Endothelial cell of umbilical vein (primary cell): ENCODE data around the gene PGAM4. TPM values are rescaled to one million over a fixed set of nuclear protein-coding genes. Genes with fewer than 3 reads are reported as not detected.

ENCODE experiments used
- BruUV-seq: library from RNA; stranded (reverse); fragments of 400-500 nt; replicated peaks from 2 replicates; lab custom pipeline; 2021; lab: Mats Ljungman, UMichigan
- CTCF ChIA-PET: fragments of 300-600, 350-600 bp; sonication (Branson Sonifier 250); formaldehyde crosslinking; loops from one replicate; lab custom pipeline; 2021; ENCODE audit warnings: antibody characterized with exemption, inconsistent platforms; lab: Charles Lee
- POLR2A ChIA-PET: fragments of 300-600, 350-600 bp; sonication (Branson Sonifier 250); formaldehyde crosslinking; loops from one replicate; lab custom pipeline; 2021; ENCODE audit warnings: antibody characterized with exemption, inconsistent platforms; lab: Charles Lee
- DNase-seq: peaks from one replicate; pipeline ENCODE4 v3.0.0-alpha.2; 2011; ENCODE audit warnings: low read depth, low spot score
- FAIRE-seq: peaks from 2 replicates; lab custom pipeline; 2011; peaks lifted over from hg19 to GRCh38; lab: Jason Lieb, UNC
- H2AFZ ChIP-seq: 2 replicates; pipeline ENCODE4 v1.6.0; 2012; ENCODE audit warnings: low read depth, low read length, control low read depth, inconsistent platforms
- H3K27ac ChIP-seq: 2 replicates; pipeline ENCODE4 v1.5.1; 2011; ENCODE audit warnings: low read depth, mild to moderate bottlenecking, control low read depth, low read length, moderate library complexity; ENCODE audit not compliant: insufficient read depth
- H3K27me3 ChIP-seq, 2 experiments: 2 replicates each; pipeline versions ENCODE4 v1.6.0 to v1.6.1; 2011; ENCODE audit warnings: low read length in 2 of 2, mixed read lengths in 1 of 2; ENCODE audit not compliant: control insufficient read depth in 2 of 2, insufficient read depth in 2 of 2
- H3K36me3 ChIP-seq, 2 experiments: 2 replicates in 1 of 2; 3 replicates in 1 of 2; pipeline ENCODE4 v1.5.1; 2011; ENCODE audit warnings: low read length in 2 of 2, mild to moderate bottlenecking in 1 of 2, moderate library complexity in 1 of 2; ENCODE audit not compliant: control insufficient read depth in 2 of 2, insufficient read depth in 2 of 2; ENCODE audit errors: extremely low read depth in 1 of 2
- H3K4me1 ChIP-seq: 3 replicates; pipeline ENCODE4 v1.5.1; 2011; ENCODE audit warnings: mild to moderate bottlenecking, low read length; ENCODE audit not compliant: control insufficient read depth, insufficient read depth; ENCODE audit errors: extremely low read depth
- H3K4me2 ChIP-seq: 2 replicates; pipeline ENCODE4 v1.6.1; 2011; ENCODE audit warnings: low read length, control low read depth, mixed read lengths; ENCODE audit not compliant: insufficient read depth
- H3K4me3 ChIP-seq, 3 experiments: fragments of 200-600 bp in 1 of 3; sonication (generic), shearing (Covaris generic) in 1 of 3; replicated peaks in 1 of 3; 2 replicates each; pipeline ENCODE4 v1.5.1; 2011 to 2016; ENCODE audit warnings: control low read depth in 3 of 3, low read length in 3 of 3, mild to moderate bottlenecking in 2 of 3, inconsistent platforms in 1 of 3, low read depth in 1 of 3, moderate library complexity in 1 of 3; ENCODE audit not compliant: insufficient read depth in 1 of 3
- H3K79me2 ChIP-seq: 2 replicates; pipeline ENCODE4 v1.6.0; 2012; ENCODE audit warnings: low read length, inconsistent platforms; ENCODE audit not compliant: control insufficient read depth, insufficient read depth
- H3K9ac ChIP-seq: replicated peaks from 2 replicates; pipeline ENCODE3; 2011; ENCODE audit warnings: low read length, control low read depth; ENCODE audit not compliant: insufficient read depth; ENCODE audit errors: extremely low read depth
- H3K9me1 ChIP-seq: replicated peaks from 3 replicates; pipeline ENCODE4 v1.6.0; 2011; ENCODE audit warnings: mild to moderate bottlenecking, low read length; ENCODE audit not compliant: control insufficient read depth, insufficient read depth; ENCODE audit errors: extremely low read depth
- H3K9me3 ChIP-seq: replicated peaks from 2 replicates; pipeline ENCODE4 v1.5.1; 2012; ENCODE audit warnings: low read length, inconsistent platforms; ENCODE audit not compliant: control insufficient read depth, insufficient read depth
- H4K20me1 ChIP-seq: replicated peaks from 2 replicates; pipeline ENCODE3; 2011; ENCODE audit warnings: mild to moderate bottlenecking, low read length; ENCODE audit not compliant: control insufficient read depth, insufficient read depth; ENCODE audit errors: extremely low read depth
- EZH2 ChIP-seq: IDR thresholded peaks from 2 replicates; pipeline ENCODE4 v1.6.1; 2012; ENCODE audit warnings: borderline replicate concordance, low read depth, mild to moderate bottlenecking, moderate library complexity, low read length, inconsistent platforms; ENCODE audit not compliant: severe bottlenecking
- FOS ChIP-seq: IDR thresholded peaks from 2 replicates; pipeline ENCODE4 v1.6.1; 2011; ENCODE audit warnings: mild to moderate bottlenecking, low read length, moderate library complexity, borderline replicate concordance; ENCODE audit not compliant: insufficient read depth
- JUN ChIP-seq: IDR thresholded peaks from 2 replicates; pipeline ENCODE4 v1.6.1; 2011; ENCODE audit warnings: borderline replicate concordance, low read depth; ENCODE audit not compliant: insufficient read length, insufficient read depth
- MYC ChIP-seq: IDR thresholded peaks from one replicate; pipeline ENCODE4 v1.6.1; 2011; ENCODE audit warnings: mild to moderate bottlenecking, low read depth, low read length
- POLR2A ChIP-seq: IDR thresholded peaks from 2 replicates; pipeline ENCODE4 v1.6.1; 2012; ENCODE audit warnings: low read depth, mild to moderate bottlenecking, control low read depth, low read length
- POLR2AphosphoS5 ChIP-seq: IDR thresholded peaks from 2 replicates; pipeline ENCODE4 v1.6.1; 2012; ENCODE audit warnings: low read depth, mild to moderate bottlenecking, control low read depth, low read length, moderate library complexity; ENCODE audit not compliant: insufficient read depth
- dilution Hi-C: fragments of 300-500 bp; cut with MboI; formaldehyde crosslinking; loops from one replicate; pipeline ENCODE4 v1.15.0; 2019; ENCODE audit warnings: low sequenced_read_pairs; ENCODE audit not compliant: extremely low pct_ligation_motif_present
- intact Hi-C: fragments of 100-400 bp; cut with micrococcal nuclease; formaldehyde crosslinking; loops from one replicate; pipeline ENCODE4 v1.10.0; 2022
- polyA plus RNA-seq, 4 experiments: library from polyadenylated mRNA; depleted of rRNA in 3 of 4; stranded (reverse) in 3 of 4; unstranded in 1 of 4; fragments of >200 nt; gene quantifications; 2 replicates each; pipeline versions ENCODE4 v1.2.1 to v1.2.3, GENCODE V29; 2011 to 2012; ENCODE audit warnings: missing spikeins in 1 of 4
- total RNA-seq: library from RNA; stranded (reverse); gene quantifications from 2 replicates; pipeline ENCODE4 v1.2.3, GENCODE V29; 2021
- TF ChIP-seq, protein P1 (sequence below), 2 donors: IDR thresholded peaks; 1 replicate in 1 of 2; 2 replicates in 1 of 2; pipeline ENCODE4 v1.5.1; 2011; ENCODE audit warnings: low read length in 2 of 2, mild to moderate bottlenecking in 2 of 2, moderate library complexity in 2 of 2, control low read depth in 1 of 2, inconsistent platforms in 1 of 2, low read depth in 1 of 2; ENCODE audit not compliant: insufficient read depth in 1 of 2; ENCODE audit errors: extremely low read depth in 1 of 2

The PGAM4 gene
- total and polyA plus RNA-seq, 2 donors (not counting 3 experiments of a cell fraction or from before 2014, with no cell fraction given) = 0.12 TPM; not detected in 1

- CTCF ChIA-PET = no interaction called here
These were observed 32.1 kb downstream of the PGAM4 start for GRCh38 chrX:77937291-77937690.

DNA sequence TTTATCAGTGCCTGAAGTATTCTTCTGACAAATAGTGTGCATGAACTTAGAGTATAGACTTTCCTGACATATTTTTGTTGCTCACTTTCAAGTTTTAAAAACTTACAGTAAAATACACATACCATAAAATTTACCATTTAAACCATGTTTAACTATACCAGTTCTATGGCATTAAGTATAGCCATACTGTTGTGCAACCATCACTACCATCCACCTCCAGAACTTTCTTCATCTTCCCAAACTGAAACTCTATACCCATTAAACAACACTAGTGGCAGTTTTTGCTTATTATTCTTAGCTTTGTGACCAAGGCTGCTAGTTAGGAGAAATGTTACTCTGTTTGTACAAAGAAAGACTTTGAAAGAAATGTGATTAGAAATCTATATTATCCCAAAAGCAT is 33.1 kb downstream of the PGAM4 start:
- FAIRE-seq (no peak), DNase-seq (no peak)
- intact Hi-C loops (no loop called here), dilution Hi-C loops (no loop called here)
- no peak overlapping the region for H3K4me3 ChIP-seq
- H3K9ac ChIP-seq = no peak overlapping the region
- TF ChIP-seq EZH2 (no peak), MYC (no peak), FOS (no peak), JUN (no peak), POLR2AphosphoS5 (no peak), POLR2A (no peak)
- TF ChIP-seq, protein P1, sequence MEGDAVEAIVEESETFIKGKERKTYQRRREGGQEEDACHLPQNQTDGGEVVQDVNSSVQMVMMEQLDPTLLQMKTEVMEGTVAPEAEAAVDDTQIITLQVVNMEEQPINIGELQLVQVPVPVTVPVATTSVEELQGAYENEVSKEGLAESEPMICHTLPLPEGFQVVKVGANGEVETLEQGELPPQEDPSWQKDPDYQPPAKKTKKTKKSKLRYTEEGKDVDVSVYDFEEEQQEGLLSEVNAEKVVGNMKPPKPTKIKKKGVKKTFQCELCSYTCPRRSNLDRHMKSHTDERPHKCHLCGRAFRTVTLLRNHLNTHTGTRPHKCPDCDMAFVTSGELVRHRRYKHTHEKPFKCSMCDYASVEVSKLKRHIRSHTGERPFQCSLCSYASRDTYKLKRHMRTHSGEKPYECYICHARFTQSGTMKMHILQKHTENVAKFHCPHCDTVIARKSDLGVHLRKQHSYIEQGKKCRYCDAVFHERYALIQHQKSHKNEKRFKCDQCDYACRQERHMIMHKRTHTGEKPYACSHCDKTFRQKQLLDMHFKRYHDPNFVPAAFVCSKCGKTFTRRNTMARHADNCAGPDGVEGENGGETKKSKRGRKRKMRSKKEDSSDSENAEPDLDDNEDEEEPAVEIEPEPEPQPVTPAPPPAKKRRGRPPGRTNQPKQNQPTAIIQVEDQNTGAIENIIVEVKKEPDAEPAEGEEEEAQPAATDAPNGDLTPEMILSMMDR (IDR thresholded peaks at IDR 0.05; ENCODE audit: extremely low read depth in 1 of 2, insufficient read depth in 1 of 2, low read depth in 1 of 2, low read length in 2 of 2) = no peak
- peaks cover 11% of the 10 kb centered on the region for H3K4me1 ChIP-seq
- no peak overlapping the region for H2AFZ ChIP-seq
- H3K9me1 ChIP-seq = no peaks in the 10 kb centered on the region
- H3K4me2 ChIP-seq = no peak overlapping the region
- H3K9me3 ChIP-seq = no peaks in the 10 kb centered on the region
- no peaks in the 10 kb centered on the region for H3K36me3 ChIP-seq
- H3K27me3 ChIP-seq = no peaks in the 10 kb centered on the region
- no peaks in the 10 kb centered on the region for H4K20me1 ChIP-seq
- ChIA-PET POLR2A (no interaction called here), CTCF (interaction anchor here (1.2 kb wide), 1 partner anchor 88 kb away, joined by 4 read pairs; no protein-coding TSS in a partner anchor)
- no peak overlapping the region for H3K27ac ChIP-seq
- no TSS peak for BruUV-seq
- H3K79me2 ChIP-seq = no peaks in the 10 kb centered on the region

More at GRCh38 chrX:77937291-77937690, 32.1 kb downstream of the PGAM4 start:
- Histone ChIP-seq H3K4me2 (peak overlapping the region; percentile 47), H3K9me3 (no peaks in the 10 kb centered on the region), H3K9ac (peak overlapping the region; percentile 37), H3K36me3 (no peaks in the 10 kb centered on the region), H3K27me3 (no peaks in the 10 kb centered on the region), H3K4me1 (peaks cover 11% of the 10 kb centered on the region), H3K4me3 (no peak overlapping the region), H3K27ac (peak overlapping the region; percentile 37), H4K20me1 (no peaks in the 10 kb centered on the region), H3K9me1 (no peaks in the 10 kb centered on the region), H3K79me2 (no peaks in the 10 kb centered on the region), H2AFZ (no peak overlapping the region)
- no TSS peak for BruUV-seq
- intact Hi-C loops = no loop called here
- DNase-seq = peak; percentile 68
- no peak for TF ChIP-seq EZH2
- TF ChIP-seq JUN = peak; percentile 22
- peak; percentile 48 for TF ChIP-seq FOS
- POLR2A ChIA-PET = no interaction called here
- dilution Hi-C loops = no loop called here
- FAIRE-seq = peak; percentile 81
